Brain microvascular endothelial cell (primary cell): ENCODE data around the gene RDH8.

Experiments
- DNase-seq: peaks from one replicate; pipeline ENCODE4 v3.0.0-alpha.2; 2020
- H3K27ac ChIP-seq: fragments of 250-450 bp; sonication (Bioruptor Pico); 2 replicates; pipeline ENCODE4 v1.5.1; 2020; ENCODE audit warnings: mild to moderate bottlenecking, moderate library complexity
- H3K27me3 ChIP-seq: fragments of 250-450 bp; sonication (Bioruptor Pico); replicated peaks from 2 replicates; pipeline ENCODE4 v1.5.1; 2020; ENCODE audit warnings: mild to moderate bottlenecking
- H3K36me3 ChIP-seq: fragments of 250-450 bp; sonication (Bioruptor Pico); replicated peaks from 2 replicates; pipeline ENCODE4 v1.5.1; 2020; ENCODE audit warnings: mild to moderate bottlenecking
- H3K4me3 ChIP-seq: 2 replicates; pipeline ENCODE4 v1.5.1; 2011; ENCODE audit warnings: low read depth, mild to moderate bottlenecking, control low read depth, low read length, moderate library complexity
- CTCF ChIP-seq: IDR thresholded peaks from 2 replicates; pipeline ENCODE4 v1.5.1; 2011; ENCODE audit warnings: low read depth, mild to moderate bottlenecking, moderate library complexity, low read length, control low read depth, inconsistent platforms; ENCODE audit errors: missing control alignments
- in situ Hi-C: cut with HindIII; loops from 2 replicates; pipeline ENCODE4 v1.10.0; 2017; ENCODE audit warnings: low sequenced_read_pairs, low pct_ligation_motif_present

RDH8 gene

GRCh38 chr19:10000171-10000826 lies 13.0 kb upstream of the RDH8 start:
- H3K27me3 ChIP-seq, result no peaks in the 10 kb centered on the region
- H3K4me3 ChIP-seq, result no peak overlapping the region
- no peaks in the 10 kb centered on the region for H3K36me3 ChIP-seq
- DNase-seq, result peak; percentile 48
- TF ChIP-seq CTCF, result peak; percentile 93
- in situ Hi-C loops, result no loop called here
- no peak overlapping the region for H3K27ac ChIP-seq

- no peak for DNase-seq
- Histone ChIP-seq H3K27ac (no peak overlapping the region), H3K36me3 (no peaks in the 10 kb centered on the region), H3K27me3 (no peaks in the 10 kb centered on the region), H3K4me3 (no peak overlapping the region)
- TF ChIP-seq CTCF, result peak; percentile 74
- in situ Hi-C loops, result no loop called here
These were observed 11.4 kb upstream of the RDH8 start for GRCh38 chr19:10001899-10002298.

- TF ChIP-seq CTCF, result no peak
- no peak overlapping the region for H3K27ac ChIP-seq
- no peak overlapping the region for H3K4me3 ChIP-seq
- DNase-seq, result no peak
- no peaks in the 10 kb centered on the region for H3K36me3 ChIP-seq
- in situ Hi-C loops, result no loop called here
- H3K27me3 ChIP-seq, result no peaks in the 10 kb centered on the region
These were observed 10.0 kb upstream of the RDH8 start for GRCh38 chr19:10003271-10003670.

DNA sequence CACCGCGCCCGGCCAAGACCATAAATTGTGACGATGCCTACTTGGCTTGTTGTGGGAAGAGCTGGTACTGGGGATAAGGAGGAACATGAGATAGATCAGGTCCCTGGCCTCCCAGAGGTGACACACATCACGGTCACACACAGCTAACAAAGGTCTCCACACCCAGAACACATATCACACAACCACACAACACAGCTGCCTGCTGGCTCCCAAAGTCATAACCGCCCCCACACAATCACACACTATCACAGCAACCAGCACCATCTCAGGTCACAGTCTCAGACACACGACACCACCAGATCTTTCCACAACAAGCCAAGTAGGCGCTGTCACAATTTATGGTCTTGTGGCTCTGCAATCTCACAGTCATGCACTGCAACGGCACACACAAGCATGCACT lies 8.7 kb upstream of the RDH8 start:
- DNase-seq, result no peak
- H3K36me3 ChIP-seq, result no peaks in the 10 kb centered on the region
- H3K4me3 ChIP-seq, result no peak overlapping the region
- TF ChIP-seq CTCF, result no peak
- in situ Hi-C loops, result no loop called here
- no peaks in the 10 kb centered on the region for H3K27me3 ChIP-seq
- no peak overlapping the region for H3K27ac ChIP-seq

DNA sequence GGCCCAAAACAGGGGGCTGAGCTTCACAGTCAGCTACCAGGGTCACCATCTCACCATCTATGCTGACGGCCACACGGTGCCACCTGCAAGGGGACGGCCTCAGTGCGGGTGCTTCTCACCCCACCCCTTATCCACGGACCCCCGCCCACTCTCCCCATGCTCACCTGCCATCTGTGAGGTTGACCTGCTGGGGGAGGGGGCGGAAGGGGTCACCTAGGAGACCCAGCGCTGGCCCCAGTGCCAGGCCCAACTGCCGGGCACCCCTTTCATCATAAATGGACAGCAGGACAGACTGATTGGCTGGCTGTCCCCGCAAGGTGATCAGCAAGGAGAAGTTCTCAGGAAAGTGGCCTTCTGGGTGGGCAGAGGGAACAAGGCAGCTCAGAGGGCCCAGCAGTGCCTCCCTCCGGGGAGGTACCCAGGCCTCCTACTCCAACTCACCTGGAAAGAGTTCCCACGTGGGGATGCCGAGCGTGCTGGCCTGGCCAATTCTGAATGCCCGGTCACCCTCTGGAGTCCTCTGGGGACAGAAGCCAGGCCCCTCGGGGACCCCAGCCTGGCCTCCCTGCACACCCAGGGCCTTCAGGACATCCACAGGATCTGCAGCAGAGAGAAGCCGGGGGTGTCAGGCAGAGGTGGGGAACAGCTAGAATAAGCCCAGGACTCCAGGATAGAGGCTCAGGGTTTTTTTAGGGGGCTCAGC lies 7.5 kb upstream of the RDH8 start:
- in situ Hi-C loops, result no loop called here
- H3K4me3 ChIP-seq, result no peak overlapping the region
- no peaks in the 10 kb centered on the region for H3K36me3 ChIP-seq
- H3K27ac ChIP-seq, result no peak overlapping the region
- TF ChIP-seq CTCF, result no peak
- DNase-seq, result no peak
- H3K27me3 ChIP-seq, result no peaks in the 10 kb centered on the region
